ENCODE results near the gene AMFR. TPM values are rescaled to one million over a fixed set of nuclear protein-coding genes. Genes with fewer than 3 reads are reported as not detected.

Gene AMFR
- total and polyA plus RNA-seq, 2 of the 13 experiments (the other 11 are each of a cell fraction or from before 2014, with no cell fraction given) = 52.9 to 108 TPM

GRCh38 chr16:56450986-56451752 is 25.8 kb upstream of the AMFR start, which contains the start of the genes NUDT21 and OGFOD1 (continued):
- 0 out of 2 replicates have a peak, but pooled peaks have one; percentile 64 for TF ChIP-seq ZNF564 (CRISPR knock-in tag; IDR thresholded peaks at IDR 0.05)
- TF ChIP-seq NFIB (CRISPR knock-in tag; IDR thresholded peaks at IDR 0.05; ENCODE audit: borderline replicate concordance) = no peak
- TF ChIP-seq, protein P1, sequence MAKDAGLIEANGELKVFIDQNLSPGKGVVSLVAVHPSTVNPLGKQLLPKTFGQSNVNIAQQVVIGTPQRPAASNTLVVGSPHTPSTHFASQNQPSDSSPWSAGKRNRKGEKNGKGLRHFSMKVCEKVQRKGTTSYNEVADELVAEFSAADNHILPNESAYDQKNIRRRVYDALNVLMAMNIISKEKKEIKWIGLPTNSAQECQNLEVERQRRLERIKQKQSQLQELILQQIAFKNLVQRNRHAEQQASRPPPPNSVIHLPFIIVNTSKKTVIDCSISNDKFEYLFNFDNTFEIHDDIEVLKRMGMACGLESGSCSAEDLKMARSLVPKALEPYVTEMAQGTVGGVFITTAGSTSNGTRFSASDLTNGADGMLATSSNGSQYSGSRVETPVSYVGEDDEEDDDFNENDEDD (CRISPR knock-in tag; IDR thresholded peaks at IDR 0.05; ENCODE audit: borderline replicate concordance) = peak; percentile 91
- no peak for TF ChIP-seq TMF1 (CRISPR knock-in tag; IDR thresholded peaks at IDR 0.05; ENCODE audit: low read depth)
- TF ChIP-seq RXRB (CRISPR knock-in tag; IDR thresholded peaks at IDR 0.05; ENCODE audit: borderline replicate concordance) = no peak
- peak; percentile 42; the same call in 1 of the 2 replicates for TF ChIP-seq SMAD1 (CRISPR knock-in tag; IDR thresholded peaks at IDR 0.05; ENCODE audit: borderline replicate concordance, low read depth)
- TF ChIP-seq ZNF101 (CRISPR knock-in tag; IDR thresholded peaks at IDR 0.05; ENCODE audit: borderline replicate concordance, low read depth) = no peak
- no peak for TF ChIP-seq ZNF121 (CRISPR knock-in tag; IDR thresholded peaks at IDR 0.05)
- peak; percentile 69; the same call in 1 of the 2 replicates for TF ChIP-seq ZBTB39 (CRISPR knock-in tag; IDR thresholded peaks at IDR 0.05)
- 0 out of 2 replicates have a peak, but pooled peaks have one; percentile 66 for TF ChIP-seq ZNF503 (CRISPR knock-in tag; IDR thresholded peaks at IDR 0.05)
- no peak for TF ChIP-seq ZNF460 (CRISPR knock-in tag; IDR thresholded peaks at IDR 0.05; ENCODE audit: borderline replicate concordance)
- no peak for TF ChIP-seq FIP1L1 (IDR thresholded peaks at IDR 0.05; ENCODE audit: borderline replicate concordance, insufficient read depth, low read depth, low read length)
- TF ChIP-seq ELF3 (CRISPR knock-in tag; IDR thresholded peaks at IDR 0.05) = no peak
- TF ChIP-seq, protein P2, sequence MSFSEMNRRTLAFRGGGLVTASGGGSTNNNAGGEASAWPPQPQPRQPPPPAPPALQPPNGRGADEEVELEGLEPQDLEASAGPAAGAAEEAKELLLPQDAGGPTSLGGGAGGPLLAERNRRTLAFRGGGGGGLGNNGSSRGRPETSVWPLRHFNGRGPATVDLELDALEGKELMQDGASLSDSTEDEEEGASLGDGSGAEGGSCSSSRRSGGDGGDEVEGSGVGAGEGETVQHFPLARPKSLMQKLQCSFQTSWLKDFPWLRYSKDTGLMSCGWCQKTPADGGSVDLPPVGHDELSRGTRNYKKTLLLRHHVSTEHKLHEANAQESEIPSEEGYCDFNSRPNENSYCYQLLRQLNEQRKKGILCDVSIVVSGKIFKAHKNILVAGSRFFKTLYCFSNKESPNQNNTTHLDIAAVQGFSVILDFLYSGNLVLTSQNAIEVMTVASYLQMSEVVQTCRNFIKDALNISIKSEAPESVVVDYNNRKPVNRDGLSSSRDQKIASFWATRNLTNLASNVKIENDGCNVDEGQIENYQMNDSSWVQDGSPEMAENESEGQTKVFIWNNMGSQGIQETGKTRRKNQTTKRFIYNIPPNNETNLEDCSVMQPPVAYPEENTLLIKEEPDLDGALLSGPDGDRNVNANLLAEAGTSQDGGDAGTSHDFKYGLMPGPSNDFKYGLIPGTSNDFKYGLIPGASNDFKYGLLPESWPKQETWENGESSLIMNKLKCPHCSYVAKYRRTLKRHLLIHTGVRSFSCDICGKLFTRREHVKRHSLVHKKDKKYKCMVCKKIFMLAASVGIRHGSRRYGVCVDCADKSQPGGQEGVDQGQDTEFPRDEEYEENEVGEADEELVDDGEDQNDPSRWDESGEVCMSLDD (CRISPR knock-in tag; IDR thresholded peaks at IDR 0.05; ENCODE audit: borderline replicate concordance) = no peak; the same call in 1 of the 2 replicates
- TF ChIP-seq, protein P3, sequence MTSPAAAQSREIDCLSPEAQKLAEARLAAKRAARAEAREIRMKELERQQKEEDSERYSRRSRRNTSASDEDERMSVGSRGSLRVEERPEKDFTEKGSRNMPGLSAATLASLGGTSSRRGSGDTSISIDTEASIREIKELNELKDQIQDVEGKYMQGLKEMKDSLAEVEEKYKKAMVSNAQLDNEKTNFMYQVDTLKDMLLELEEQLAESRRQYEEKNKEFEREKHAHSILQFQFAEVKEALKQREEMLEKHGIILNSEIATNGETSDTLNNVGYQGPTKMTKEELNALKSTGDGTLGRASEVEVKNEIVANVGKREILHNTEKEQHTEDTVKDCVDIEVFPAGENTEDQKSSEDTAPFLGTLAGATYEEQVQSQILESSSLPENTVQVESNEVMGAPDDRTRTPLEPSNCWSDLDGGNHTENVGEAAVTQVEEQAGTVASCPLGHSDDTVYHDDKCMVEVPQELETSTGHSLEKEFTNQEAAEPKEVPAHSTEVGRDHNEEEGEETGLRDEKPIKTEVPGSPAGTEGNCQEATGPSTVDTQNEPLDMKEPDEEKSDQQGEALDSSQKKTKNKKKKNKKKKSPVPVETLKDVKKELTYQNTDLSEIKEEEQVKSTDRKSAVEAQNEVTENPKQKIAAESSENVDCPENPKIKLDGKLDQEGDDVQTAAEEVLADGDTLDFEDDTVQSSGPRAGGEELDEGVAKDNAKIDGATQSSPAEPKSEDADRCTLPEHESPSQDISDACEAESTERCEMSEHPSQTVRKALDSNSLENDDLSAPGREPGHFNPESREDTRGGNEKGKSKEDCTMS (CRISPR knock-in tag; conservative IDR thresholded peaks at IDR 0.05) = no peak
- TF ChIP-seq SMARCE1 (IDR thresholded peaks at IDR 0.05; ENCODE audit: borderline replicate concordance) = no peak
- TF ChIP-seq ZNF30 (CRISPR knock-in tag; IDR thresholded peaks at IDR 0.05) = no peak; the same call in 1 of the 2 replicates
- TF ChIP-seq FOXA3 (CRISPR knock-in tag; IDR thresholded peaks at IDR 0.05) = no peak; the same call in 1 of the 2 replicates
